Breast epithelium (tissue), 3 donors: ENCODE data around the gene MSI1.

ENCODE experiments used
- CTCF ChIP-seq, 3 donors: fragments of 450-650 bp; IDR thresholded peaks; one replicate each; pipeline ENCODE4 v1.5.1; 2016 to 2017; ENCODE audit warnings: antibody characterized with exemption in 3 of 3, mild to moderate bottlenecking in 3 of 3, moderate library complexity in 3 of 3
- POLR2A ChIP-seq: fragments of 450-650 bp; IDR thresholded peaks from one replicate; pipeline ENCODE4 v1.6.1; 2016; ENCODE audit warnings: antibody characterized with exemption, mild to moderate bottlenecking, moderate library complexity

DNA sequence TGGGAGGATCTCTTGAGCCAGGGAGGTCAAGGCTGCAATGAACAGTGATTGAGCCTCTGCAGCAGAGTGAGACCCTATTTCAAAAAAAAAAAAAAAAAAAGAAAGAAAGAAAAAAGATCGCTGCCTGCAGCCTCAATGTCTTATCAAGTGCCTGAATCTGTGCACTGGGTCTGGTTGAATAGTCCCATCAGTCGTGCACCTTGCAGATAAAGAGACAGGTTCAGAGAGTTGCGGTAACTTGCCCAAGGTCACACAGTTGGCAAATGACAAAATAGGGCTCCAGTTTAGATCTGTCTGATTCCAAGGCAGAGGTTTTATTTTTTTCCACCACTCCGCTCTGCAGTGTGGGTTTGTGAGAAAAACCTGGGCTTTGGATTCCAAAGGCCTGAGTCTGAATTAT, 40.7 kb downstream of the MSI1 start:
- TF ChIP-seq CTCF (IDR thresholded peaks at IDR 0.05) = no peak
- no peak for TF ChIP-seq POLR2A
